ENCODE data around the gene FOXA1. TPM values are rescaled to one million over a fixed set of nuclear protein-coding genes. Genes with fewer than 3 reads are reported as not detected.

Gene FOXA1
- total RNA-seq, 1 donor from 2014 or later, result not detected

GRCh38 chr14:37591941-37592481 is 3.0 kb downstream of the FOXA1 start:
- DNase-seq, result no peak
- Mint-ChIP-seq H3K36me3 (ENCODE audit: unreplicated experiment) (peaks cover 9% of the 10 kb centered on the region), H3K9me3 (ENCODE audit: unreplicated experiment) (peaks cover 22% of the 10 kb centered on the region), H3K4me3 (ENCODE audit: unreplicated experiment) (peak overlapping the region; percentile 52), H3K4me1 (ENCODE audit: low read depth, unreplicated experiment) (peaks cover 19% of the 10 kb centered on the region), H3K27me3 (ENCODE audit: unreplicated experiment) (peaks cover 48% of the 10 kb centered on the region), H3K27ac (ENCODE audit: unreplicated experiment) (no peak overlapping the region)
- TF ChIP-seq CTCF (IDR thresholded peaks at IDR 0.05; ENCODE audit: partially characterized antibody, unreplicated experiment), result no peak

GRCh38 chr14:37591311-37591940 is 3.6 kb downstream of the FOXA1 start:
- Mint-ChIP-seq H3K4me1 (ENCODE audit: low read depth, unreplicated experiment) (peaks cover 15% of the 10 kb centered on the region), H3K9me3 (ENCODE audit: unreplicated experiment) (peaks cover 18% of the 10 kb centered on the region), H3K4me3 (ENCODE audit: unreplicated experiment) (peak overlapping the region; percentile 69), H3K27me3 (ENCODE audit: unreplicated experiment) (peaks cover 47% of the 10 kb centered on the region), H3K36me3 (ENCODE audit: unreplicated experiment) (peaks cover 9% of the 10 kb centered on the region), H3K27ac (ENCODE audit: unreplicated experiment) (no peak overlapping the region)
- no peak for TF ChIP-seq CTCF (IDR thresholded peaks at IDR 0.05; ENCODE audit: partially characterized antibody, unreplicated experiment)
- peak; percentile 64 for DNase-seq

- no peak for TF ChIP-seq CTCF (IDR thresholded peaks at IDR 0.05; ENCODE audit: partially characterized antibody, unreplicated experiment)
- DNase-seq, result no peak
- peaks cover 9% of the 10 kb centered on the region for H3K36me3 Mint-ChIP-seq (ENCODE audit: unreplicated experiment)
- peaks cover 44% of the 10 kb centered on the region for H3K27me3 Mint-ChIP-seq (ENCODE audit: unreplicated experiment)
- H3K9me3 Mint-ChIP-seq (ENCODE audit: unreplicated experiment), result peaks cover 15% of the 10 kb centered on the region
- peaks cover 10% of the 10 kb centered on the region for H3K4me1 Mint-ChIP-seq (ENCODE audit: low read depth, unreplicated experiment)
- H3K4me3 Mint-ChIP-seq (ENCODE audit: unreplicated experiment), result peak overlapping the region; percentile 69
- H3K27ac Mint-ChIP-seq (ENCODE audit: unreplicated experiment), result no peak overlapping the region
These were observed 4.5 kb downstream of the FOXA1 start for GRCh38 chr14:37590428-37591139.

- peaks cover 49% of the 10 kb centered on the region for H3K27me3 Mint-ChIP-seq (ENCODE audit: unreplicated experiment)
- H3K36me3 Mint-ChIP-seq (ENCODE audit: unreplicated experiment), result peaks cover 9% of the 10 kb centered on the region
- peaks cover 15% of the 10 kb centered on the region for H3K9me3 Mint-ChIP-seq (ENCODE audit: unreplicated experiment)
- no peak for TF ChIP-seq CTCF (IDR thresholded peaks at IDR 0.05; ENCODE audit: partially characterized antibody, unreplicated experiment)
- H3K27ac Mint-ChIP-seq (ENCODE audit: unreplicated experiment), result no peak overlapping the region
- H3K4me3 Mint-ChIP-seq (ENCODE audit: unreplicated experiment), result no peak overlapping the region
- no peak for DNase-seq
- peaks cover 10% of the 10 kb centered on the region for H3K4me1 Mint-ChIP-seq (ENCODE audit: low read depth, unreplicated experiment)
These were observed 5.2 kb downstream of the FOXA1 start for GRCh38 chr14:37589715-37590427.

Data from glutamatergic neuron (in vitro differentiated cells).